Hepatocyte (in vitro differentiated cells): ENCODE results near the gene IL1R1. TPM values are rescaled to one million over a fixed set of nuclear protein-coding genes. Genes with fewer than 3 reads are reported as not detected.

Experiments used
- DNase-seq: peaks from one replicate; pipeline ENCODE4 v3.0.0-alpha.2; 2016; ENCODE audit warnings: low spot score
- H2AFZ ChIP-seq: fragments of 200-600 bp; sonication (generic); 2 replicates; pipeline ENCODE4 v1.6.0; 2016; ENCODE audit warnings: antibody characterized with exemption, mild to moderate bottlenecking
- H3K27ac ChIP-seq: fragments of 200-600 bp; sonication (generic); 2 replicates; pipeline ENCODE4 v1.5.1; 2016; ENCODE audit warnings: mild to moderate bottlenecking
- H3K27me3 ChIP-seq: fragments of 200-600 bp; sonication (generic); 2 replicates; pipeline ENCODE4 v1.6.1; 2016
- H3K36me3 ChIP-seq: fragments of 200-600 bp; sonication (generic); replicated peaks from 2 replicates; pipeline ENCODE4 v1.5.1; 2016; ENCODE audit warnings: low read depth; ENCODE audit not compliant: insufficient read depth
- H3K4me1 ChIP-seq: fragments of 200-600 bp; sonication (generic); 2 replicates; pipeline ENCODE4 v1.5.1; 2016; ENCODE audit warnings: mild to moderate bottlenecking, moderate library complexity; ENCODE audit not compliant: insufficient read depth
- H3K4me2 ChIP-seq: fragments of 200-600 bp; sonication (generic); 2 replicates; pipeline ENCODE4 v1.6.0; 2016
- H3K4me3 ChIP-seq: fragments of 200-600 bp; sonication (generic); 2 replicates; pipeline ENCODE4 v1.5.1; 2016; ENCODE audit warnings: mild to moderate bottlenecking
- H3K79me2 ChIP-seq: fragments of 200-600 bp; sonication (generic); 2 replicates; pipeline ENCODE4 v1.6.0; 2017; ENCODE audit warnings: mild to moderate bottlenecking
- H3K9me2 ChIP-seq: fragments of 200-600 bp; sonication (generic); replicated peaks from 2 replicates; pipeline ENCODE4 v1.6.0; 2017; ENCODE audit warnings: mild to moderate bottlenecking; ENCODE audit not compliant: insufficient read depth
- H3K9me3 ChIP-seq: fragments of 200-600 bp; sonication (generic); 2 replicates; pipeline ENCODE4 v1.5.1; 2016; ENCODE audit warnings: low read depth, mild to moderate bottlenecking
- H4K20me1 ChIP-seq: fragments of 200-600 bp; sonication (generic); 2 replicates; pipeline ENCODE4 v1.6.0; 2016; ENCODE audit warnings: mild to moderate bottlenecking; ENCODE audit not compliant: insufficient read depth, poor library complexity, severe bottlenecking
- CTCF ChIP-seq: fragments of 200-600 bp; sonication (generic); IDR thresholded peaks from 2 replicates; pipeline ENCODE4 v1.5.1; 2016; ENCODE audit warnings: antibody characterized with exemption, mild to moderate bottlenecking; ENCODE audit not compliant: poor library complexity
- EZH2 ChIP-seq: fragments of 200-600 bp; sonication (generic); IDR thresholded peaks from 2 replicates; pipeline ENCODE4 v1.6.1; 2016; ENCODE audit warnings: antibody characterized with exemption, mild to moderate bottlenecking, borderline replicate concordance
- EZH2phosphoT487 ChIP-seq: fragments of 200-600 bp; sonication (generic); IDR thresholded peaks from one replicate; pipeline ENCODE4 v1.6.1; 2018; ENCODE audit warnings: antibody characterized with exemption, mild to moderate bottlenecking, low read depth, moderate library complexity; ENCODE audit not compliant: unreplicated experiment, severe bottlenecking
- WGBS: methylation state at CpG from one replicate; pipeline ENCODE4 v1.1.6; 2016; ENCODE audit warnings: low lambda C conversion rate; ENCODE audit errors: missing lambda C conversion rate; 5-methylcytosine and 5-hydroxymethylcytosine counted together
- polyA plus RNA-seq: library from polyadenylated mRNA; unstranded; fragments of >200 nt; fragmentation: Nextera tagmentation; extraction: Ambion mirVana; gene quantifications from 2 replicates; pipeline ENCODE4 v1.2.1, GENCODE V29; 2016
- total RNA-seq: library from RNA; depleted of rRNA; stranded (reverse); fragments of >200 nt; gene quantifications from 2 replicates; pipeline ENCODE4 v1.2.3, GENCODE V29; 2014

IL1R1 gene
- total and polyA plus RNA-seq, 2 experiments from 2014 or later = 49.6 to 72.8 TPM

DNA sequence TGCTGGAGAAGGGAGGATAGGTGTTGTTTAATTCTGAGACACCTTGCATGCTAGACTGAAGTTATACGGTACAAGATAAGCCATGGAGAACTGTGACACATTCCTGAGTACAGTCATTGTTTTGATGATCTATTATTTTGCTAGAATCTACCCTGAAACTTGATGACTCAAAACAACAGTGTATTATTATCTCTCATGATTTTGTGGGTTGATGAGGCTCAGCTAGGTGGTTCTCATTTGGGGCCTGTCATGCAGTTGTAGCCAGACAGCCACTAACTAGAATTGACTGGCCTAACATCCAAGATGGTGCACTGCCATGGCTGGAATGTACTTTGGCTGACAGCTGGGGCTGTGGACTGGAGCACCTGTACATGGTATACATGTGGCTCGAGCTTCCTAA lies 5.4 kb upstream of the IL1R1 start:
- Histone ChIP-seq H3K9me2 (no peaks in the 10 kb centered on the region), H3K36me3 (no peaks in the 10 kb centered on the region), H3K27ac (no peak overlapping the region), H3K4me1 (peaks cover 16% of the 10 kb centered on the region), H3K4me2 (no peak overlapping the region), H3K9me3 (no peaks in the 10 kb centered on the region), H3K4me3 (no peak overlapping the region), H4K20me1 (no peaks in the 10 kb centered on the region), H3K27me3 (no peaks in the 10 kb centered on the region), H3K79me2 (peaks cover 1% of the 10 kb centered on the region), H2AFZ (no peak overlapping the region)
- TF ChIP-seq EZH2phosphoT487 = no peak
- TF ChIP-seq CTCF = no peak
- TF ChIP-seq EZH2 = no peak
- no peak for DNase-seq
- WGBS = 81% methylated on average over 2 of the region's 2 CpGs

DNA sequence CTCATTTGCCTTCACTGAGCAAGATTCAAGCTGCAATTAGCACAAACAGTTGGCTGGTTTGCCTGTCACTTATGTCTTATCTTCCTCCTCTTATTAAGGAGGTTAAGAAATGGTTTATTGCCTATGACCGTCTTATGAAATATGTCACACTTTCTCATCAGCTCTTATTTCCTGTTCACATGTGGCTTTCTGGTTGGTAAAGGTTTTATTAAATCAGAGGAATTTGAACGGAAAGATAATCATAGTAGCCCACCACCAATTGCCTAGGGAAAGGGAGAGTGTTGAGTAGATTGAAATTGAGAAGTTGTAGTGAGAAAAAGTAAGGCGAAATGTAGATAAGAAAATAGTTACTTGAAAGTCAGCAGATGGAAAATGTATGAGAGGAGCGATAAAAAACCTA lies 4.2 kb upstream of the IL1R1 start:
- H3K36me3 ChIP-seq = no peaks in the 10 kb centered on the region
- WGBS = 78% methylated on average over 4 of the region's 4 CpGs
- no peak overlapping the region for H3K27ac ChIP-seq
- no peaks in the 10 kb centered on the region for H3K9me2 ChIP-seq
- H2AFZ ChIP-seq = no peak overlapping the region
- H3K9me3 ChIP-seq = no peaks in the 10 kb centered on the region
- H3K79me2 ChIP-seq = peaks cover 6% of the 10 kb centered on the region
- DNase-seq = no peak
- no peak overlapping the region for H3K4me3 ChIP-seq
- peaks cover 17% of the 10 kb centered on the region for H3K4me1 ChIP-seq
- H3K27me3 ChIP-seq = no peaks in the 10 kb centered on the region
- TF ChIP-seq EZH2phosphoT487 (no peak), EZH2 (no peak), CTCF (no peak)
- H3K4me2 ChIP-seq = no peak overlapping the region
- H4K20me1 ChIP-seq = no peaks in the 10 kb centered on the region

DNA sequence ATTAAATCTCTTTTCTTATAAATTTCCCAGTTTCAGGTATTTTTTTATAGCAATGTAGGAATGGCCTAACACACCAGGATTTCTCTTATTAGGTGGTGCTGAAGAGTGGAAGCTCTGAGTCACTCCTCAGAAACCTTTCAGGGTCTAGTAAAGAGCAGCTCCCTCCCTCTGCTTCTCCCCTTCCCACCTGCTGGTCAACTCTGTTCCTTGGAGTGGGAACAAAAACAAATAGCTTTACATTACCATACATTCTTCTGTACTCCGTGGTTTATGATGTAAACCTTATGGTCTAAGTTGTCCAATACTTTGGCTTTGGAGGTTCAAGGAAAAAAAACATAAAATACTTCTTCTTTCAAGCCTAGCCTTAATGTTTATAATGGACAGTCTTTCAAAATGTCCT lies 2.7 kb upstream of the IL1R1 start:
- WGBS = 35% methylated on average over 1 of the region's 1 CpG
- H3K4me1 ChIP-seq = peaks cover 17% of the 10 kb centered on the region
- H3K79me2 ChIP-seq = peaks cover 21% of the 10 kb centered on the region
- H3K36me3 ChIP-seq = no peaks in the 10 kb centered on the region
- TF ChIP-seq EZH2phosphoT487 (no peak), EZH2 (no peak), CTCF (no peak)
- H3K9me3 ChIP-seq = no peaks in the 10 kb centered on the region
- no peaks in the 10 kb centered on the region for H4K20me1 ChIP-seq
- no peak overlapping the region for H3K4me2 ChIP-seq
- H3K4me3 ChIP-seq = no peak overlapping the region
- no peak for DNase-seq
- no peak overlapping the region for H3K27ac ChIP-seq
- no peaks in the 10 kb centered on the region for H3K9me2 ChIP-seq
- H2AFZ ChIP-seq = no peak overlapping the region
- no peaks in the 10 kb centered on the region for H3K27me3 ChIP-seq

- Histone ChIP-seq H3K9me3 (no peaks in the 10 kb centered on the region), H3K4me3 (no peak overlapping the region), H3K36me3 (no peaks in the 10 kb centered on the region), H3K4me1 (peaks cover 17% of the 10 kb centered on the region), H3K27me3 (no peaks in the 10 kb centered on the region), H4K20me1 (no peaks in the 10 kb centered on the region), H3K79me2 (peaks cover 26% of the 10 kb centered on the region), H3K27ac (peak overlapping the region; percentile 98), H3K9me2 (no peaks in the 10 kb centered on the region), H3K4me2 (no peak overlapping the region), H2AFZ (no peak overlapping the region)
- WGBS = 79% methylated on average over 2 of the region's 2 CpGs
- DNase-seq = no peak
- TF ChIP-seq CTCF (no peak), EZH2phosphoT487 (no peak), EZH2 (no peak)
Measured at GRCh38 chr2:102140377-102140776, 2.2 kb upstream of the IL1R1 start.
